GM23248 (cell line): ENCODE data around the gene FRMD5.

Source experiments
- EZH2 ChIP-seq: fragments of 200-600 bp; sonication (generic); IDR thresholded peaks from 2 replicates; pipeline ENCODE4 v1.6.1; 2018; ENCODE audit warnings: antibody characterized with exemption, mild to moderate bottlenecking; ENCODE audit not compliant: insufficient read depth, poor library complexity, severe bottlenecking
- EZH2phosphoT487 ChIP-seq: fragments of 200-600 bp; sonication (generic); IDR thresholded peaks from 2 replicates; pipeline ENCODE4 v1.6.1; 2018; ENCODE audit warnings: antibody characterized with exemption, moderate library complexity, mild to moderate bottlenecking, low read depth; ENCODE audit not compliant: insufficient read depth

- no peak for TF ChIP-seq EZH2
- no peak for TF ChIP-seq EZH2phosphoT487
These were observed 24.0 kb upstream of the FRMD5 start for GRCh38 chr15:44219073-44219472.
